ENCODE results near the gene DNAH3.
"Not testable (repeated sequence)": the region's sequence is repeated elsewhere in the genome, so short reads cannot be mapped to it uniquely, and the experiment has no call there.

Gene DNAH3

DNA sequence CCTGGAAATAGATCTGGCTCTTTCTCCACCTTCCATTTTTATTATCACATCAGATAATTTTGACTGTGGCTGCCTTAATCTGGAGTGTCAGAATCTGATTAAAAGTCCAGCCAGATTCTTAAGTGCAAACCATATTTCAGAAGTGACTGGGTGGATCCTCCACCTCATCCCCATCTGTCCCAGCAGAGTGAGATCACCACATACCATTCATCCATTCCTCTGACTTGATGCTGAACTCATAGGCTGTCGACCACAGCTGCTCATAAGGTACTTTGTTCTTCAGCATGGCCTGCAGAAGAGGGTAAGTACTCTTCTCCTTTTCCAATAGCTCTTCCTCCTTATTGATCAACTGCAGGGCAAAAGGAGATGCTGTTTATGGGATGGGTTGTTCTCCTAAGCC, 53.5 kb downstream of the DNAH3 start:
- ChIA-PET CTCF (interaction anchor here (0.7 to 6.1 kb wide), 5 partner anchors 10 to 1179 kb away, joined by 3 to 89 read pairs (median 4); partner anchors contain the start of gene LDAF1), POLR2A (no interaction called here)
- DNase-seq (ENCODE audit: low read depth, low spot score), result no peak
- TF ChIP-seq, protein P1, sequence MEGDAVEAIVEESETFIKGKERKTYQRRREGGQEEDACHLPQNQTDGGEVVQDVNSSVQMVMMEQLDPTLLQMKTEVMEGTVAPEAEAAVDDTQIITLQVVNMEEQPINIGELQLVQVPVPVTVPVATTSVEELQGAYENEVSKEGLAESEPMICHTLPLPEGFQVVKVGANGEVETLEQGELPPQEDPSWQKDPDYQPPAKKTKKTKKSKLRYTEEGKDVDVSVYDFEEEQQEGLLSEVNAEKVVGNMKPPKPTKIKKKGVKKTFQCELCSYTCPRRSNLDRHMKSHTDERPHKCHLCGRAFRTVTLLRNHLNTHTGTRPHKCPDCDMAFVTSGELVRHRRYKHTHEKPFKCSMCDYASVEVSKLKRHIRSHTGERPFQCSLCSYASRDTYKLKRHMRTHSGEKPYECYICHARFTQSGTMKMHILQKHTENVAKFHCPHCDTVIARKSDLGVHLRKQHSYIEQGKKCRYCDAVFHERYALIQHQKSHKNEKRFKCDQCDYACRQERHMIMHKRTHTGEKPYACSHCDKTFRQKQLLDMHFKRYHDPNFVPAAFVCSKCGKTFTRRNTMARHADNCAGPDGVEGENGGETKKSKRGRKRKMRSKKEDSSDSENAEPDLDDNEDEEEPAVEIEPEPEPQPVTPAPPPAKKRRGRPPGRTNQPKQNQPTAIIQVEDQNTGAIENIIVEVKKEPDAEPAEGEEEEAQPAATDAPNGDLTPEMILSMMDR (IDR thresholded peaks at IDR 0.05; ENCODE audit: insufficient read depth, low read length, missing control alignments), result no peak
- H3K4me3 ChIP-seq (ENCODE audit: low read depth, low read length), result no peak overlapping the region

DNA sequence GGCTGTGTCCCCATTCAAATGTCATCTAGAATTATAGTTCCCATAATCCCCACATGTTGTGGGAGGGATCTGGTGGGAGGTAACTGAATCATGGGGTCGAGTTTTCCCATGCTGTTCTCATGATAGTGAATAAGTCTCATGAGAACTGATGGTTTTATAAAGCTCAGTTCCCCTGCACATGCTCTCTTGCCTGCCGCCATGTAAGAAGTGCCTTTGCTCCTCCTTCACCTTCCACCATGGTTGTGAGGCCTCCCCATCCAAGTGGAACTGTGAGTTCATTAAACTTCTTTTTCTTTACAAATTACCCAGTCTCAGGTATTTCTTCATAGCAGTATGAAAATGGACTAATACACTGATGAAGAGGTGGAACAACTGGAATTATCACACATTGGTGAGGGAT, 55.9 kb downstream of the DNAH3 start:
- DNase-seq (ENCODE audit: low read depth, low spot score); H3K4me3 ChIP-seq (ENCODE audit: low read depth, low read length); CTCF ChIA-PET; POLR2A ChIA-PET: not testable (repeated sequence)

DNA sequence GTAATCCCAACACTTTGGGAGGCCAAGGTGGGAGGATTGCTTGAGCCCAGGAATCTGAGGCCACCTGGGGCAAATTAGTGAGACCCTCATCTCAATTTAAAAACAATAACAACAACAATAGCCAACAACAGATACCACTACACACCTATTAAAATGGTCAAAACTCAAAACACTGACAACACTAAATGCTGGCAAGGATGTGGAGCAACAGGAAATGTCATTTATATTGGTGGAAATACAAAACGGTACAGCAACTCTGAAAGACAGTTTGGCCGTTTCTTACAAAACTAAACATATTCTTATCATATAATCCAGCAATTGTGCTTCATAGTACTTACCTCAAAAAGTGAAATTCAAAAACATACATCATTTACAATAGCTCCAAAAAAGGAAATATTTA, 57.7 kb downstream of the DNAH3 start:
- CTCF ChIA-PET, result interaction anchor here (1.2 kb wide), 1 partner anchor 9 kb away, joined by 3 read pairs; no protein-coding TSS in a partner anchor

DNA sequence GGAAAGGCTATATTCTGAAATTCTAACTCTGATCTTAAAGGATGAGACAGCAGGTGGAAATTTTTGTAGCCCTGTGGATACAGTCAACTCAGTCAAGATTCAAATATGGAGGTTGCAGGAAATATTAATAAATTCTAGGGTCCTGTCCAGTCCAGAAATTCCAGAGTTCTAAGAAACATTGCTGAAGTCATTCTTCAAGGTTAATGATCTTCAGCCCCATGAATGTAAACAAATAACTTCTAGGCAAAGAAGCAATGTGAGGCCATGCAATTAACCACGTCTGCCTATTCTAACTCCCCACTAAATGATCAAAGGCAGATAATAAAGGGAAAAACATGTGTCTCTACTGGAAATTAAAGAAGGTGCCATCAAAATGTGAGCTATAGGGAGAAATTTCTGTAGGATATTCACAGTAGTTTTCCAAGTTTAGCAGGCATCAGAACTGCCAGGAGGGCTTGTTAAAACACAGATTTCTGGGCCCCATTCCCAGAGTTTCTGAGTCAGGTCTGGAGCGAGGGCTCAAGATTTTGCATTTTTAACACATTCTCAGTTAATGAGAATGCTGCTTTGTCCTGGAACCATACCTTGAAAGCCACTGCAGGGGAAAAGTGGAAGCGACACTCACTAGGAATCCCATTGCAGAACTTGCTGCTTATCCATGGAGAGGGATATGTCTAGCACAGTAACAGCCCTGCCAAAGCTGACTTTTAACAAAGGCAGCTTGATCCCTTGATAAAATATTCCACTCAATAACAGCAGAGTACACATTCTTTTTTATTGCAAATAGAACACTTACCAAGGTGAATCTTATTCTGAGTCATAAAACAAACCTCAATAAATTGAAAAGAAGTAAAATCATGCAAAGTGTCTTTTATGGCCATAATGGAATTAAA, 61.8 kb downstream of the DNAH3 start:
- POLR2A ChIA-PET, result interaction anchor here (0.6 kb wide), 1 partner anchor 282 kb away, joined by 3 read pairs; the partner anchor contains the start of genes ERI2 and REXO5
- TF ChIP-seq, protein P1 (IDR thresholded peaks at IDR 0.05; ENCODE audit: insufficient read depth, low read length, missing control alignments), result no peak
- CTCF ChIA-PET, result interaction anchor here (0.9 to 1.9 kb wide), 2 partner anchors 10 to 238 kb away, joined by 3 to 4 read pairs; no protein-coding TSS in a partner anchor
- no peak overlapping the region for H3K4me3 ChIP-seq (ENCODE audit: low read depth, low read length)
- DNase-seq (ENCODE audit: low read depth, low spot score), result no peak

More for the DNA sequence above, 57.7 kb downstream of the DNAH3 start:
- no peak overlapping the region for H3K4me3 ChIP-seq (ENCODE audit: low read depth, low read length)
- POLR2A ChIA-PET, result no interaction called here
- TF ChIP-seq, protein P1 (IDR thresholded peaks at IDR 0.05; ENCODE audit: insufficient read depth, low read length, missing control alignments), result no peak
- DNase-seq (ENCODE audit: low read depth, low spot score), result no peak

DNA sequence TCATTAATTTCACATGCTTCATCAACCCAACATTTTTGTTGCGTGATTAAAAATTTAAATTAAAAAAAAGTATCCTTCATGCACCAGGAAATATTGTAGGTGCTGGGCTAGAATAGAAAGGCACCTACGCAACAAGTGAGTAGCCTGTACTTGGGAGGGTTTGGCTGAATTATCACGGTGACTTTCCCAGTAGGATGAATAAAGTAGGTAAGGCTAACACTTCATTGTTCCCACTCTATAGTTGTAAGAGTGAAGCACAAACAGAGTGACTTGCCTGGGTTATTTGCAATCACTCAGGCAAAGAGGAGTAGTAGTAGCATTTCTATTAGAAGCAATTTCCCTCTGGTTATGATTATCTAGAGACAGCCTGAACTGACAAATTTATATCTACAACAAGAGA, 62.5 kb downstream of the DNAH3 start:
- no peak for DNase-seq (ENCODE audit: low read depth, low spot score)
- TF ChIP-seq, protein P1 (IDR thresholded peaks at IDR 0.05; ENCODE audit: insufficient read depth, low read length, missing control alignments), result no peak
- POLR2A ChIA-PET, result no interaction called here
- no peak overlapping the region for H3K4me3 ChIP-seq (ENCODE audit: low read depth, low read length)
- CTCF ChIA-PET, result interaction anchor here (0.9 to 1.9 kb wide), 2 partner anchors 11 to 237 kb away, joined by 3 to 4 read pairs; no protein-coding TSS in a partner anchor

DNA sequence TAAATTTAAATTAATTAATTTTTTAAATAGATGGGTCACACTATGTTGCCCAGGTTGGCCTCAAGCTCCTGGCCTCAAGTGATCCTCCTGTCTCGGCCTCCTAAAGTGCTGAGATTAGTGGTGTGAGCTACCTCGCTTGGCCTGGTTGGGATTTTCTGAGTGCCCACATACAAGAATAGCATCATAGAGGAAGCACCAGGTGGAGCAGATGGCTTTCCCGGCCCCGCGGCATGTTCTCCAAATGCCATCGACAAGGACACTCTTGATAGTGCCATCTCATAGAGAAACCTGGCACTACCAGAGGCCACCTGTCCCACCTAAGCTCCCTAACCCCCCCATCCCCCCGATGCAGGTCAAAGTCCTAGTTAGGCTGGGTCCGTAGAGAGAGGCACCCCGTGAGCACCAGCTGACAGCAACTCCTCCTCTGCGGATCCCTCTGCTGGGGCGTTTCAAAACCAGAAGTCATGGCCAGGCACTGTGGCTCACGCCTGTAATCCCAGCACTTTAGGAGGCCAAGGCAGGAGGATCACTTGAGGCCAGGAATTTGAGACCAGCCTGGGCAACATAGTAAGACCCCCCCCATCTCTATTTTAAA, 65.9 kb downstream of the DNAH3 start:
- no peak overlapping the region for H3K4me3 ChIP-seq (ENCODE audit: low read depth, low read length)
- POLR2A ChIA-PET, result no interaction called here

More for the DNA sequence above, 65.9 kb downstream of the DNAH3 start:
- DNase-seq (ENCODE audit: low read depth, low spot score), result no peak
- CTCF ChIA-PET, result interaction anchor here (0.7 to 8.2 kb wide), 10 partner anchors 8 to 284 kb away, joined by 3 to 135 read pairs (median 4); partner anchors contain the start of genes ERI2 and REXO5
- TF ChIP-seq, protein P1 (IDR thresholded peaks at IDR 0.05; ENCODE audit: insufficient read depth, low read length, missing control alignments), result no peak
